ENCODE measurements around the gene ADAMTSL5. TPM values are rescaled to one million over a fixed set of nuclear protein-coding genes. Genes with fewer than 3 reads are reported as not detected.
A peak's percentile ranks its signal among the peaks of the same experiment; 100 is the strongest.

The ADAMTSL5 gene
- total RNA-seq, 1 experiment from 2014 or later, result 11.1 TPM

DNA sequence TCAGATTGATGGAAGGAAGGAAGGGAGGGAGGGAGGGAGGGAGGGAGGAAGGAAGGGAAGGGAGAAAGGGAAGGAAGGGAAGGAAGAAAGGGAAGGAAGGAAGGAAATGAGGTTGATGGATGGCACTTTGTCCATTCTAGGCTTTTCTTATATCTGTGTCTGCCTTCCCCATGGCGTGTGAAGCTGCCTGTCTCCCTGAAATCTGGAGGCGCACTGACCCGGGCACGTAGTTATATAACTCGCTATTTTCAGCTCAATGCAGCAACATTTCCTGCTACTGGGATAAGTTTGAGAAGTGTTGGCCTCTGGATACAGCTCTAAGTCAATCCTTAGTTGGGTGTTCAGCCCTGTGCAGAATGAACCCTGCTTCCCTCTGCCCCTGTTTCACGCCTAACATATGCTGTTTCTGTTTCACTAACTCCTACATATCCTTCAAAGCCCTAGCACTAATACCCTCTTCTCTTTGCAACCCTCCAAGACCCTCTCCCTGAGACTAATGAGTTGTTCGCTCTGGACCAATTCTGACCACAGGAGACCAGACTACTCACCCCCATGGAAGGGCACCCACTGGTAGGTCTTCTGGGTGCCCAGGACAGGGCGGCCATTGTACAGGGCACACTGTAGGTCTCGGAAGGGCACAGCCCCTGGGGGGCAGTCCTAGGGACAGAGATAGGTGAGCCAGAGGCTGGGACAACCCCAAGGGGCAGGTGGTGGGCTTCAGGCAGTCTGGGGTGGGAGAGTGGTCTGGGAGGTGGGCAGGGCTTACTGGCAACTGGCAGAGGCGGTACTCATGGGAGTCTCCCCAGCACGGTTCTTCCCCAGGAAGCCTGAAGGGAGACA lies 3.0 kb downstream of the ADAMTSL5 start:
- TF ChIP-seq, protein P1, sequence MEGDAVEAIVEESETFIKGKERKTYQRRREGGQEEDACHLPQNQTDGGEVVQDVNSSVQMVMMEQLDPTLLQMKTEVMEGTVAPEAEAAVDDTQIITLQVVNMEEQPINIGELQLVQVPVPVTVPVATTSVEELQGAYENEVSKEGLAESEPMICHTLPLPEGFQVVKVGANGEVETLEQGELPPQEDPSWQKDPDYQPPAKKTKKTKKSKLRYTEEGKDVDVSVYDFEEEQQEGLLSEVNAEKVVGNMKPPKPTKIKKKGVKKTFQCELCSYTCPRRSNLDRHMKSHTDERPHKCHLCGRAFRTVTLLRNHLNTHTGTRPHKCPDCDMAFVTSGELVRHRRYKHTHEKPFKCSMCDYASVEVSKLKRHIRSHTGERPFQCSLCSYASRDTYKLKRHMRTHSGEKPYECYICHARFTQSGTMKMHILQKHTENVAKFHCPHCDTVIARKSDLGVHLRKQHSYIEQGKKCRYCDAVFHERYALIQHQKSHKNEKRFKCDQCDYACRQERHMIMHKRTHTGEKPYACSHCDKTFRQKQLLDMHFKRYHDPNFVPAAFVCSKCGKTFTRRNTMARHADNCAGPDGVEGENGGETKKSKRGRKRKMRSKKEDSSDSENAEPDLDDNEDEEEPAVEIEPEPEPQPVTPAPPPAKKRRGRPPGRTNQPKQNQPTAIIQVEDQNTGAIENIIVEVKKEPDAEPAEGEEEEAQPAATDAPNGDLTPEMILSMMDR (IDR thresholded peaks at IDR 0.05; ENCODE audit: unreplicated experiment), result no peak
- peaks cover 9% of the 10 kb centered on the region for H3K4me1 Mint-ChIP-seq (ENCODE audit: insufficient read depth, unreplicated experiment)
- peaks cover 12% of the 10 kb centered on the region for H3K36me3 Mint-ChIP-seq (ENCODE audit: insufficient read depth, unreplicated experiment)
- no TSS peak for BruUV-seq (replicated peaks)
- ChIA-PET CTCF (interaction anchor here (0.7 kb wide), 1 partner anchor 584 kb away, joined by 4 read pairs; no protein-coding TSS in a partner anchor), POLR2A (interaction anchor here (0.6 kb wide), 1 partner anchor 250 kb away, joined by 4 read pairs; no protein-coding TSS in a partner anchor)
- no peak for DNase-seq (ENCODE audit: unreplicated experiment)
- intact Hi-C loops (cut with micrococcal nuclease), result loop anchor here (5.0 kb wide), 1 partner anchor 233 kb away; the partner anchor contains the start of gene FAM174C
- H3K4me3 Mint-ChIP-seq (ENCODE audit: unreplicated experiment), result no peak overlapping the region
- peak overlapping the region; percentile 7 for H3K27ac Mint-ChIP-seq (ENCODE audit: low read depth, unreplicated experiment)
- no peaks in the 10 kb centered on the region for H3K27me3 Mint-ChIP-seq (ENCODE audit: insufficient read depth, unreplicated experiment)
- H3K9me3 Mint-ChIP-seq (ENCODE audit: unreplicated experiment), result no peaks in the 10 kb centered on the region

DNA sequence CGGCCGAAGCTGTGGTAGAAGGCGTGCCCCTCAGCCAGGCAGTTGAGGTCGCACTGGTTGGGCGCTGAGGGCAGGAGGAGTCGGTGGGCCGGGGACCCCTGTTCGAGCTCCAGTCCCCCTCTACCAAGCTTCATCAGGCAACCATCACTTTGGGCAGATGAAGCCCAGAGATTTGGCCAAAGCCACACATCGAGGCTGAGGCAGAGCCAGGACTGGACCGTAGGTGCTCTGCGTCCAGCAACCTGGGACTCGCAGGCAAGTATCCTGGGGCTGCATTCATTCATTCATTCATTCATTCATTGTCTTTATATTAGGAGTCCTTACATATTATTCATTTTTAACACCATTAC lies 4.3 kb downstream of the ADAMTSL5 start:
- H3K4me3 Mint-ChIP-seq (ENCODE audit: unreplicated experiment), result peak overlapping the region; percentile 35

DNA sequence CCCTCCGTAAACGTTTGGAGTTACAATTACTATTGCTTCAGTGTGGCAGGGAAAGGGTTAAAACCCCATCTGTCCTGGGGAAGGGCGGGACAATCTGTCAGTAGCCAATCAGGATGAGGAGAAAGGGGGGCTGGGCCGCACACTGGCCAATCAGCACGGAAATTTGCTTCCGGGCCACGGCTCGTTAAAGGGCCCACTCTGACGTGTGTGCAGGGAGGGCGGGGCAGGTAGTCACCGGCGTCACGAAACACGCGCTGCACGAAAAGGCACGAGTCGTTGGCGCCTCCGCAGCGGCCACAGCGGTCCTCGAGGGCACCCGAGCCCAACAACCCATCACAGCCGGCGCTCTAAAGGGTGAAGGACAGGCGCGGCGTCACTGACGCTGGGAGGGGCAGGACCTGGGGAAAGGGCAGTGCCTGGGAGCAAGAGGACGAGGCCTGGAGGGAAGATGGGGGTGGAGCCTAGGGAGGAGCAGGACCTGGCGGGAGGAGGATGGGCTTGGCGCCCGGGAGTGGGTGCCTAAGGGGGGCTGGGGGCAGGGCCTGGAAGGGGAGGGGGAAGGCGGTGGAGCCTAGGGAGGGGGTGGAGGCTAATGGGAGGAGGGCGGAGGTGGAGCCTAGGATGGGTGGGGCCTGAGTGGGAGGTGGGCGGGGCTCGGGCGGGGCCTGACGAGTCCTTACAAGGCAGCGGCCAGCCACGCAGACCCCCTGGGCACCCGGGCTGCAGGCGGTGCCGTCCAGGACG lies 4.9 kb downstream of the ADAMTSL5 start:
- peak; percentile 97 for DNase-seq (ENCODE audit: unreplicated experiment)
- intact Hi-C loops (cut with micrococcal nuclease), result no loop called here
- Mint-ChIP-seq H3K27ac (ENCODE audit: low read depth, unreplicated experiment) (peak overlapping the region; percentile 99), H3K4me1 (ENCODE audit: insufficient read depth, unreplicated experiment) (peaks cover 9% of the 10 kb centered on the region), H3K36me3 (ENCODE audit: insufficient read depth, unreplicated experiment) (peaks cover 23% of the 10 kb centered on the region), H3K4me3 (ENCODE audit: unreplicated experiment) (peak overlapping the region; percentile 91), H3K27me3 (ENCODE audit: insufficient read depth, unreplicated experiment) (no peaks in the 10 kb centered on the region), H3K9me3 (ENCODE audit: unreplicated experiment) (no peaks in the 10 kb centered on the region)
- CTCF ChIA-PET, result interaction anchor here (0.8 kb wide), 1 partner anchor 164 kb away, joined by 3 read pairs; no protein-coding TSS in a partner anchor
- BruUV-seq (replicated peaks), result no TSS peak
- TF ChIP-seq, protein P1 (IDR thresholded peaks at IDR 0.05; ENCODE audit: unreplicated experiment), result no peak
- POLR2A ChIA-PET, result interaction anchor here (0.6 kb wide), 1 partner anchor 67 kb away, joined by 3 read pairs; no protein-coding TSS in a partner anchor

More for the DNA sequence above, 4.3 kb downstream of the ADAMTSL5 start:
- H3K27ac Mint-ChIP-seq (ENCODE audit: low read depth, unreplicated experiment), result peak overlapping the region; percentile 99
- peaks cover 9% of the 10 kb centered on the region for H3K4me1 Mint-ChIP-seq (ENCODE audit: insufficient read depth, unreplicated experiment)
- POLR2A ChIA-PET, result interaction anchor here (0.6 kb wide), 1 partner anchor 67 kb away, joined by 3 read pairs; no protein-coding TSS in a partner anchor
- CTCF ChIA-PET, result interaction anchor here (0.8 kb wide), 1 partner anchor 163 kb away, joined by 3 read pairs; no protein-coding TSS in a partner anchor
- intact Hi-C loops (cut with micrococcal nuclease), result no loop called here
- TF ChIP-seq, protein P1 (IDR thresholded peaks at IDR 0.05; ENCODE audit: unreplicated experiment), result no peak
- H3K36me3 Mint-ChIP-seq (ENCODE audit: insufficient read depth, unreplicated experiment), result peaks cover 23% of the 10 kb centered on the region
- no peaks in the 10 kb centered on the region for H3K9me3 Mint-ChIP-seq (ENCODE audit: unreplicated experiment)
- DNase-seq (ENCODE audit: unreplicated experiment), result no peak
- BruUV-seq (replicated peaks), result no TSS peak
- no peaks in the 10 kb centered on the region for H3K27me3 Mint-ChIP-seq (ENCODE audit: insufficient read depth, unreplicated experiment)

DNA sequence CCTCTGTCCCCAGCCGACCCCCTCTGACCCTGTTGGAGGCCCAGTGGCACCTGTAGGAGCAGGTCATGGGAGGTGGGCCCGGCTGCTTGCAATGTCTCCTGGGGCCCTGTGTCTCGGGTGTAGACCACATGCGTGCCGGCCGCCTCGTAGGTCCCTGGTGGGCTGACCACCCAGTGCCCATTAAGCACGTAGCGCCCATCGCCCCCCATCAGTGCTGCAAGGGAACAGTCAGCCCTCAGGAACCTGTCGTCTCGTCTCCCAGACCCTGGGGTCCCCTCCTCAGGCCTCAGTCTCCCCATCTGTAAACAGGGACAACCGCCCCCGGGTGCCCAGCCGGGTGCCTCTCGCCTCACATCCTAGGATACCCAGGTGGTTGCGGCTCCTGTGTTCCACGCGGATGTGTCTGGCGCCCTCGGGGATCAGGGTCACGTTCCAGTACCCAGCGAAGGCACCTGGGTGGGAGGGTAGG lies 5.6 kb downstream of the ADAMTSL5 start:
- peak overlapping the region; percentile 99 for H3K27ac Mint-ChIP-seq (ENCODE audit: low read depth, unreplicated experiment)
- H3K27me3 Mint-ChIP-seq (ENCODE audit: insufficient read depth, unreplicated experiment), result no peaks in the 10 kb centered on the region
- peak overlapping the region; percentile 91 for H3K4me3 Mint-ChIP-seq (ENCODE audit: unreplicated experiment)
- CTCF ChIA-PET, result no interaction called here
- POLR2A ChIA-PET, result no interaction called here
- BruUV-seq (replicated peaks), result no TSS peak
- TF ChIP-seq, protein P1 (IDR thresholded peaks at IDR 0.05; ENCODE audit: unreplicated experiment), result no peak
- peaks cover 9% of the 10 kb centered on the region for H3K4me1 Mint-ChIP-seq (ENCODE audit: insufficient read depth, unreplicated experiment)
- no peak for DNase-seq (ENCODE audit: unreplicated experiment)
- intact Hi-C loops (cut with micrococcal nuclease), result no loop called here
- H3K36me3 Mint-ChIP-seq (ENCODE audit: insufficient read depth, unreplicated experiment), result peaks cover 23% of the 10 kb centered on the region
- H3K9me3 Mint-ChIP-seq (ENCODE audit: unreplicated experiment), result no peaks in the 10 kb centered on the region

All from MCF 10A (cell line).